ENCODE data around the gene CYTH1. TPM values are rescaled to one million over a fixed set of nuclear protein-coding genes. Genes with fewer than 3 reads are reported as not detected.

CYTH1 gene
- polyA plus RNA-seq, 1 donor from 2014 or later = 120 TPM

DNA sequence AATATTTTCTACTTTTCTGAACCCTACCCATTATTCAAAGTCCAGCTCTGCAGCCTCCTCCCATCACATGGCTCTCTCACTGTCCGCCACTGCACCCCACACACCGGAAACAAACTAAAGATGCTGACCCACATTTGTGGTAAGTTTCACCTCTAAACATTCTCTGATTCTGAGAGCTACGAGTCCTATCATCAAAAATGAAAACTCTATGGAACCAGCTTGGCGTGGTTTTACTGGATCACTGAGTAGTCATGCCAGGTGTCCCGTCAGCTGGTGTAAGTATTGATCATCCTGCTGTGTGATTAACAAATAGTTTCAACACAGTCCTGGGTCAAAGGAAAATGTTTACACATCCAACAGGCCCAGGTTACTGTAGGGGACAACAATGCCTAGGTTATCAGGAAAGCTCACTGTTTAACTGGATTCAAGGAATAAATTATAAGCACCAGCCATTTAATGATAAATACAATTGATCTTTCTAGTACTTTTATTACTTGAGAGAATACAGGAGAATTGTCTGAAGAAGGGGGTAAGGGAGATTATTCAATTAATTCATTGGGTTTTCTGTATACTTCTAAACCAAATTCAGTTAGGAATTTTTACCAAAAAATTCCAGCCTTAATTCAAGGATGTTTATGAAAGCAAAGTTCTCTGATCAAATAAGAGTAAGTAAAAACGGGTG is 33.9 kb downstream of the CYTH1 start:
- Histone ChIP-seq H3K4me2 (ENCODE audit: low read length) (no peak overlapping the region), H3K27me3 (ENCODE audit: insufficient read depth, low read depth, low read length) (no peaks in the 10 kb centered on the region), H3K36me3 (ENCODE audit: insufficient read depth, low read length) (no peaks in the 10 kb centered on the region), H3K79me2 (replicated peaks; ENCODE audit: insufficient read depth, low read length) (peaks cover 16% of the 10 kb centered on the region), H3K9ac (ENCODE audit: low read length) (no peak overlapping the region), H3F3A (ENCODE audit: insufficient read depth, low read length, poor library complexity, severe bottlenecking) (no peaks in the 10 kb centered on the region), H3K4me3 (ENCODE audit: low read length) (no peak overlapping the region), H4K20me1 (ENCODE audit: insufficient read depth) (no peaks in the 10 kb centered on the region), H3K27ac (ENCODE audit: low read length) (no peak overlapping the region), H3K9me2 (ENCODE audit: insufficient read depth, low read length) (no peaks in the 10 kb centered on the region), H3K9me3 (ENCODE audit: low read length) (no peaks in the 10 kb centered on the region), H2AFZ (ENCODE audit: low read depth, low read length) (no peak overlapping the region)
- no peak for TF ChIP-seq SMC3 (conservative IDR thresholded peaks at IDR 0.05; ENCODE audit: poor library complexity)
- no peak for TF ChIP-seq RAD21 (conservative IDR thresholded peaks at IDR 0.05)
- no peak for TF ChIP-seq TAF1 (IDR thresholded peaks at IDR 0.05; ENCODE audit: low read depth)
- no peak for TF ChIP-seq POLR2AphosphoS5 (IDR thresholded peaks at IDR 0.05)
- TF ChIP-seq MXI1 (conservative IDR thresholded peaks at IDR 0.05; ENCODE audit: poor library complexity, severe bottlenecking) = no peak
- TF ChIP-seq, protein P1, sequence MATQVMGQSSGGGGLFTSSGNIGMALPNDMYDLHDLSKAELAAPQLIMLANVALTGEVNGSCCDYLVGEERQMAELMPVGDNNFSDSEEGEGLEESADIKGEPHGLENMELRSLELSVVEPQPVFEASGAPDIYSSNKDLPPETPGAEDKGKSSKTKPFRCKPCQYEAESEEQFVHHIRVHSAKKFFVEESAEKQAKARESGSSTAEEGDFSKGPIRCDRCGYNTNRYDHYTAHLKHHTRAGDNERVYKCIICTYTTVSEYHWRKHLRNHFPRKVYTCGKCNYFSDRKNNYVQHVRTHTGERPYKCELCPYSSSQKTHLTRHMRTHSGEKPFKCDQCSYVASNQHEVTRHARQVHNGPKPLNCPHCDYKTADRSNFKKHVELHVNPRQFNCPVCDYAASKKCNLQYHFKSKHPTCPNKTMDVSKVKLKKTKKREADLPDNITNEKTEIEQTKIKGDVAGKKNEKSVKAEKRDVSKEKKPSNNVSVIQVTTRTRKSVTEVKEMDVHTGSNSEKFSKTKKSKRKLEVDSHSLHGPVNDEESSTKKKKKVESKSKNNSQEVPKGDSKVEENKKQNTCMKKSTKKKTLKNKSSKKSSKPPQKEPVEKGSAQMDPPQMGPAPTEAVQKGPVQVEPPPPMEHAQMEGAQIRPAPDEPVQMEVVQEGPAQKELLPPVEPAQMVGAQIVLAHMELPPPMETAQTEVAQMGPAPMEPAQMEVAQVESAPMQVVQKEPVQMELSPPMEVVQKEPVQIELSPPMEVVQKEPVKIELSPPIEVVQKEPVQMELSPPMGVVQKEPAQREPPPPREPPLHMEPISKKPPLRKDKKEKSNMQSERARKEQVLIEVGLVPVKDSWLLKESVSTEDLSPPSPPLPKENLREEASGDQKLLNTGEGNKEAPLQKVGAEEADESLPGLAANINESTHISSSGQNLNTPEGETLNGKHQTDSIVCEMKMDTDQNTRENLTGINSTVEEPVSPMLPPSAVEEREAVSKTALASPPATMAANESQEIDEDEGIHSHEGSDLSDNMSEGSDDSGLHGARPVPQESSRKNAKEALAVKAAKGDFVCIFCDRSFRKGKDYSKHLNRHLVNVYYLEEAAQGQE (IDR thresholded peaks at IDR 0.05; ENCODE audit: borderline replicate concordance) = no peak
- TF ChIP-seq EZH2 (IDR thresholded peaks at IDR 0.05; ENCODE audit: borderline replicate concordance, insufficient read depth, low read length, poor library complexity, severe bottlenecking) = no peak
- TF ChIP-seq CTCF (IDR thresholded peaks at IDR 0.05; ENCODE audit: poor library complexity, severe bottlenecking) = no peak
- TF ChIP-seq EP300 (conservative IDR thresholded peaks at IDR 0.05; ENCODE audit: poor library complexity, severe bottlenecking) = no peak

DNA sequence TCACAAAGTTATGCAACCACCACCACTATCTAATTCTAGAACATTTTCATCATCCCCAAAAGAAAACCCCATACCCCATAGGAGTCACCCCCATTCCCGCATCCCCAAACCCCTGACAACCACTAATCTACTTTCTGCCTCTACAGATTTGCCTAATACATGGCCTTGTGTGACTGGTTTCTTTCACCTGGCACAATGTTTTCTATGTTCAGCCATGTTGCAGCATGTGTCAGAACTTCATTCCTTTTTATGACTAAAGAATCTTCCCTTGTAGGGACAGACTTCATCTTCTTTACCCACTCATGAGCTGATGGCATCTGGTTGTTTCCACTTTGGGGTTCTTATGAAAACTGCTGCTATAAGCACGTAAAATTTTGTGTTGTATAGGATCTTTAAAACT is 34.6 kb downstream of the CYTH1 start:
- Histone ChIP-seq H3K27me3 (ENCODE audit: insufficient read depth, low read depth, low read length) (no peaks in the 10 kb centered on the region), H3K4me3 (ENCODE audit: low read length) (no peak overlapping the region), H3K27ac (ENCODE audit: low read length) (no peak overlapping the region), H2AFZ (ENCODE audit: low read depth, low read length) (no peak overlapping the region), H4K20me1 (ENCODE audit: insufficient read depth) (no peaks in the 10 kb centered on the region), H3K9me2 (ENCODE audit: insufficient read depth, low read length) (no peaks in the 10 kb centered on the region), H3K36me3 (ENCODE audit: insufficient read depth, low read length) (no peaks in the 10 kb centered on the region), H3K9ac (ENCODE audit: low read length) (no peak overlapping the region), H3K4me2 (ENCODE audit: low read length) (no peak overlapping the region), H3K79me2 (replicated peaks; ENCODE audit: insufficient read depth, low read length) (peaks cover 12% of the 10 kb centered on the region), H3K9me3 (ENCODE audit: low read length) (no peaks in the 10 kb centered on the region), H3F3A (ENCODE audit: insufficient read depth, low read length, poor library complexity, severe bottlenecking) (no peaks in the 10 kb centered on the region)
- no peak for TF ChIP-seq CTCF (IDR thresholded peaks at IDR 0.05; ENCODE audit: poor library complexity, severe bottlenecking)
- TF ChIP-seq POLR2AphosphoS5 (IDR thresholded peaks at IDR 0.05) = no peak
- TF ChIP-seq EP300 (conservative IDR thresholded peaks at IDR 0.05; ENCODE audit: poor library complexity, severe bottlenecking) = no peak
- TF ChIP-seq, protein P1 (IDR thresholded peaks at IDR 0.05; ENCODE audit: borderline replicate concordance) = no peak
- TF ChIP-seq SMC3 (conservative IDR thresholded peaks at IDR 0.05; ENCODE audit: poor library complexity) = no peak
- TF ChIP-seq TAF1 (IDR thresholded peaks at IDR 0.05; ENCODE audit: low read depth) = no peak
- no peak for TF ChIP-seq MXI1 (conservative IDR thresholded peaks at IDR 0.05; ENCODE audit: poor library complexity, severe bottlenecking)
- no peak for TF ChIP-seq EZH2 (IDR thresholded peaks at IDR 0.05; ENCODE audit: borderline replicate concordance, insufficient read depth, low read length, poor library complexity, severe bottlenecking)
- TF ChIP-seq RAD21 (conservative IDR thresholded peaks at IDR 0.05) = no peak

Data from neural cell (in vitro differentiated cells).